ENCODE data around the gene LRMDA.

LRMDA gene

GRCh38 chr10:75400771-75401568 lies 30.5 kb upstream of the LRMDA start:
- peak; percentile 72 for DNase-seq
- in situ Hi-C loops (cut with HindIII; ENCODE audit: low pct_ligation_motif_present, low pct_unique_long_range_greater_than_20kb, low sequenced_read_pairs) = no loop called here

DNA sequence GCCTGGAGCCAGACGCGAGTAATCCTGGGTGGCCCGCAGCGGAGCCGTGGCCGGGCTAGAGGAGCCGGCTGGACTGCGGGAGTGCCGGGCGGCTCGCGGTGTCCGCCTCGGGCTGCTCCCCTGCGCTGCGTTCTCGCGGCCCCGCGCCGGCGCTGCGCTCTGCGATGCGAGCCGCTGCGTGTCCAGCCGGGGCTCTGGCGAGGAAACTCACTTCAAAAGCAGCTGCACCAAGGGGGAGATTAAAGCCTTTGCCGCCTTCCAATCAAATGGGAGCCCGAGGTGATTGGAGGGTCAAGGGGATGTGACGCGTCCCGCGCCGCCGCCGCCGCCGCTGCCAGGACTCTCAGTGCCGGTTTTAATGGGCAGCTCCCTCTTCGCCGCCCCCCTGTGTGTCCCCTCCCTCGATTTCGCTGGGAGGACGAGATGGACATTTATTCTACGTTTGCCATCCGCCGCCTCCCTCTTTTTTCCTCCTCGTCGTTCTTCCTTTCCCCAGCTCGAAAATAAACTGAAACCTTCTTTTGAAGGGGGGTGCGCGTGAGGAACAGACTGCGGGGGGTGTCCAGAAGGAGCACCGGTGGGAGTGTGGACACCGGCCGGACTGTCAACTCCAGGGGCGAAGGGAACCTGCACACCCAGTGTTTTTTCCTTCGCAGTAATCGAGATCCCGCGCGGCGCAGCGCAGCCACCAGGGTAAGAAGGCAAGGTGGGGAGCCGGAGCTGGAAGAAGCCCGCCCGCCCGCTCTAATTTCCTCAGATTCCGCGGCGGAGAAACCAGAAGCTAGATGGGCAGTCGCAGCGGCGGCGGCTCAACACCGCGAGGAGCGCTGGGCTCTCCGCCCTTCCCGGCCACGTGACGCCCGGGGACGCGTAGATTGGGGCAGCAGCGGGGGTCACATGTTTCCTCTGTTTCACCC lies 29.6 kb upstream of the LRMDA start, which contains the start of gene ZNF503:
TSS of gene ZNF503 (minus strand) at position 196 of the 917 bp plus-strand sequence. CDS start 345 bp downstream, outside the sequence.
- in situ Hi-C loops (cut with HindIII; ENCODE audit: low pct_ligation_motif_present, low pct_unique_long_range_greater_than_20kb, low sequenced_read_pairs) = no loop called here
- DNase-seq = peak; percentile 97

DNA sequence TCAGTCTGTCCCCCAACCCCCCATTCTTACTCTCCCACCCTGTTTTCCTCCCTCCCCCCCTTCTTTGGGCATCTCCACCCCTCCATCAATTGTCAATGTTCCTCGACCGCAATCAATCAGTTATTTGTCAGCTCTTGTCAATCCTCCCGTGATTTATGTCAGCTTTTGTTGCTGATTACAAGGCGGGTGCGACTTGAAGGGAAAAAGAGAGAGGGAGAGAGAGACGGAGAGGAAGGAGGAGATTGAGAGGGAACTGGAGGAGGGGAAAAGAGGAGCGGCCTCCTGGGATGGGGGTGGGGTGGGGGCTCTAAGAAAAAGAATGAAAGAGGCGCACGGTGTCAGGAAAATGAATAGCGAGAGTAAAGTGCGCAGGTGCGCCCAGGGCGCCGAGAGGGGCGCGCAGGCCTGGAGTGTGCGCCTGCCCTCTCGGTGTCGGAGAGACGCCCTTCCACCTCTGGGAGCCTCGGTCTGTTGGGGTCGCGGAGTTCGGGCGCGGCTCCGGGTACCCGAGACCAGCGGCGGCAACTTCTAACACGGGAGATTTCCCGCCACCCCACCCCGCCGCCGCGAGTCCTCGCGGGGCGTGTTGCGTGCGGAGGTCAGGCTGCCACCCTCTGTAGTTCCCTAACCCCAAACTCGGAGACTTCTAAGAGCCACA lies 28.8 kb upstream of the LRMDA start:
- DNase-seq = peak; percentile 85

DNA sequence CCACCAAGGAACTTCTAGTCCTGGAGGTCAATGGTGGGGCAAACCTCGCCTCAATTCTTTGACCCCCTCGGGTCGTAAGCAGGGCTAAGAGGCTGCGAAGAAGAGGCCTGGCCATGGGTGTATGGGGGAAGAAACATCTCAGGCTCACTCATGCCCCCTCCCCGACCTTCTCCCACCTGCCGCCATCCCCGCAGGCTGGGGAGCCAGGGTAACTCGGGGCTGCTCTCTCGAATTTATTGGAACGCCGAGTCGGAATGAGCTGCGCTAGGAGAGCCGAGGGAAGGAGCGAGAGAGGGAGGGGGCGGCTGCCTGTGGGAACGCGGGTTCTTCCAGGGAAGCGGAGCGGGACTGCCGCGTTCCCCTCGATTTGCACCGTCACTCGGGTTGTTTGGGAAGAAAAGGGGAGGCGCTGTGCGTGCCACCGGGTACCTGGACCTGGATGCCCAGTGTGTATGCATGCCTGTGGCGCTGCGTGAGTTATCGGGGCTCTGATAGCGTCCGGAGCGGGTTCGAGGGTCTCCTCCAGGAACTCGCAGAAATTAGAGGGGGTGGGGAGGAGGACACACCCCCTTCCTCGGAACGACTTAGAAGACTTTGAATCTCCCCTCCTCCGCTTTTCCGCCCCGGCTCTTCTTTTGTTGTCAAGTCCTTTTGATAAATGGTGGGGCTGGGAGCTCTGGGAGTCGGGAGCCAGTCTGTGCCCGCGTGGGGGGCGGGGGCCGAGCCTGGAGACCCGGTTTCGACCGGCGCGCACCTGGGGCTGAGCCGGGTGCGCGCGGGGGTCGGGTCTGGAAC lies 28.1 kb upstream of the LRMDA start:
- peak; percentile 61 for DNase-seq
- in situ Hi-C loops (cut with HindIII; ENCODE audit: low pct_ligation_motif_present, low pct_unique_long_range_greater_than_20kb, low sequenced_read_pairs) = no loop called here

More for the DNA sequence above, 28.8 kb upstream of the LRMDA start:
- in situ Hi-C loops (cut with HindIII; ENCODE audit: low pct_ligation_motif_present, low pct_unique_long_range_greater_than_20kb, low sequenced_read_pairs) = no loop called here

DNA sequence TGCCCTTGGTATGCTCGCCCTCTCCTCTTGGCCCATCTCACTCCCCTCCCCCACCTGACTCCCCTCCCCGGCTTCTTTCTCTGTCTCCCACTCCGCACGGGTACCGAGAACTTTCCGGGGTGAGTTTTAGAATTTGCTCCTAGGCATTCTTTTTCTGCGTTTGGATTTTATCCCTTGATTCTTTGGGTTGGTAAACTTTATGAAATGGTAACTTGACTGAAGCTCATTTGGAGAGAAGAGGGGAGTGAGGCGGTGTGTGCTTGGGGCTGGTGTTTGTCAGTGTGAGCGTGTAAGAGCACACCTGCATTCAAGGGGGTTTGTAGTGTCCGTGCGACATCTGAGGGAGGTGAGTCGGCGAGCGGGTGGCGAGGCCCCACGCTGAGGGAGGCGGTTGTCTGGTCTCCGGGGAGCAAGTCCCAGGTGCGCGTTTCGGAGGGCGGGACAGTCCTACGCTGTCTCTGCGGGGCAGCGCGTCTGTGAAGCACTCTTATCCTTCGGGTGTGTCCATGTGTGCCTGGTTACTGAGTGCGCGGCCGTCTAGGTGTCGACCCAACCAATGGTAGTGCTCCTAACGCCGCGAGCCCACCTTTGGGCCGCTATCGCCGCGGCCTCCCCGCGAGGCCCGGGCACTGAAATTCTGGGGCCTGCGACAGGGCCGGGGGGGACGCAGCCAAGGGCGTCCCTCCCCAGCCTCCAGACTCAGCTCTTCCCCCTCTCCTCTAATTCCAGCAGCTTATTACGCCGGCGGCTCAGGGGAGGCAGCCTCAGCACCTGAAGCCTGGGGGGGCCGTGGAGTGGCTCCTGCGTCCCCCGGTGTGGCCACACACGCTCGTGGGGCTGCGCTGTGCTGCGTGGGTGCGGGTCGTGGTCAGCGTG lies 27.2 kb upstream of the LRMDA start:
- in situ Hi-C loops (cut with HindIII; ENCODE audit: low pct_ligation_motif_present, low pct_unique_long_range_greater_than_20kb, low sequenced_read_pairs) = no loop called here
- DNase-seq = peak; percentile 68

- DNase-seq = peak; percentile 41
- in situ Hi-C loops (cut with HindIII; ENCODE audit: low pct_ligation_motif_present, low pct_unique_long_range_greater_than_20kb, low sequenced_read_pairs) = no loop called here
Observed at GRCh38 chr10:75404815-75405597, 26.4 kb upstream of the LRMDA start.

GRCh38 chr10:75405598-75406461 lies 25.6 kb upstream of the LRMDA start:
- in situ Hi-C loops (cut with HindIII; ENCODE audit: low pct_ligation_motif_present, low pct_unique_long_range_greater_than_20kb, low sequenced_read_pairs) = no loop called here
- DNase-seq = no peak

GRCh38 chr10:75406462-75407223 lies 24.8 kb upstream of the LRMDA start:
- in situ Hi-C loops (cut with HindIII; ENCODE audit: low pct_ligation_motif_present, low pct_unique_long_range_greater_than_20kb, low sequenced_read_pairs) = no loop called here
- no peak for DNase-seq

DNA sequence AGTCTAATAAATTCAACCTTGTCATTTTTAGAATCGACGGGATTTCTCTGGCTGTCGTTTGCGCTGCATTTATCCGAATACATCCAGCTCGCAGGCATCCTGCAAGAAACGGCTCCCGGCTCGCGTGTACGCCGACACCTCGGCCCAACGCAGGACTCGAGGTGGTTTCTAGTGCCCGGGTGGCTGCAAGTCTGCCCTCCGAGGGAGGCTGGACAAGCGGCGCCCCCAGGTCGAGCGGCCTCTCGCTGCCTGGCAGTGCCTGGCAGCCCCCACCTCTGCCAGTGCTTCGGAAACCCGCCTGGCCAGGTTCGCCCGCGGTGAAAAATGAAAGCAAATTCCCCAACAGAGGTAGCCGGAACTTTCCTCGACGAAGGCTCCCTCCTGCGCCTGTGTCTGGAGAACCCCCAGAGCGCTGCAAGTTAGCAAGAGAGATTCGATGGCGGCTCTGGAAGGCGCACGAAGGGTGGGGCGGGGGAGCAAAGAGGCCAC lies 24.2 kb upstream of the LRMDA start:
- in situ Hi-C loops (cut with HindIII; ENCODE audit: low pct_ligation_motif_present, low pct_unique_long_range_greater_than_20kb, low sequenced_read_pairs) = no loop called here
- DNase-seq = no peak

DNA sequence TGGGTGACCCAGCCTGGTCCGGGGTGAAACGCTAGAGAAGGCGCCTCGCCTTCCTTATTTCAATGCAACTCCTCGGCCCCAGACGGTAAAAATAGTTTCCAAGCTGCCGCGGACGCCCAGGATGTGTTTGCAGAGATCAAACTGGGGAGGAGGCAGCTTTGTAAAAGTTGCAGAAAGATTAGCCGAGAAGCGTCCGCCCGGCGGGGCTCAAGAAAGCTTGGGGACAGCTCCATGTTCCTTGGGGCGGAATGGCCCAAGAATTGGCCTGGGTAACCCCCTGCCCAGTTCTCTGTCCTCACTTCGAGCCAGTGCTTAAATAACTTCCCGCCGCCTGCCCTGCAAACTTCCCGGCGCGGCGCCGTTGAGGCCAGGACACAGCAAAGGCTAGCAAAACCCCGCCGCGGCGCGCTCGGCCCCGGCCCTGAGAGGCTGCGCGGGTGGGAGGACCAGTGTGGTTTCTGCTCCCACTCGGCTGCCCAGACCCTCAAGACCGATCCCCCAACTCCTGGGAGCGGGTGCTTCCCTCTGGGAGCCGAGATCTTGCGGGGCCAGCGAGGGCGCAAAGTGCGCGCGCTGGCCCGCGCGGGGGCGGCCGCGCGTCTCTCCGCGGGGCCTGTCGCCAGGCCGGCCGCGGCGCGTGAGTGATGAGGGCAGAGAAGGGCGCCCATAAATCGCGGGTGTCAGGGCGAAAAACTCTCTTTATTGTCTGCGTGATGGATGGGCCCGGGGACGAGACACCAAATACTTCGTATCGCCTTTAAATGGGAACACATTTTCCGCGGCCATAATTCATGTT lies 23.5 kb upstream of the LRMDA start:
- no peak for DNase-seq
- in situ Hi-C loops (cut with HindIII; ENCODE audit: low pct_ligation_motif_present, low pct_unique_long_range_greater_than_20kb, low sequenced_read_pairs) = no loop called here

- no peak for DNase-seq
- in situ Hi-C loops (cut with HindIII; ENCODE audit: low pct_ligation_motif_present, low pct_unique_long_range_greater_than_20kb, low sequenced_read_pairs) = no loop called here
Observed at GRCh38 chr10:75408509-75408875, 22.9 kb upstream of the LRMDA start.

DNA sequence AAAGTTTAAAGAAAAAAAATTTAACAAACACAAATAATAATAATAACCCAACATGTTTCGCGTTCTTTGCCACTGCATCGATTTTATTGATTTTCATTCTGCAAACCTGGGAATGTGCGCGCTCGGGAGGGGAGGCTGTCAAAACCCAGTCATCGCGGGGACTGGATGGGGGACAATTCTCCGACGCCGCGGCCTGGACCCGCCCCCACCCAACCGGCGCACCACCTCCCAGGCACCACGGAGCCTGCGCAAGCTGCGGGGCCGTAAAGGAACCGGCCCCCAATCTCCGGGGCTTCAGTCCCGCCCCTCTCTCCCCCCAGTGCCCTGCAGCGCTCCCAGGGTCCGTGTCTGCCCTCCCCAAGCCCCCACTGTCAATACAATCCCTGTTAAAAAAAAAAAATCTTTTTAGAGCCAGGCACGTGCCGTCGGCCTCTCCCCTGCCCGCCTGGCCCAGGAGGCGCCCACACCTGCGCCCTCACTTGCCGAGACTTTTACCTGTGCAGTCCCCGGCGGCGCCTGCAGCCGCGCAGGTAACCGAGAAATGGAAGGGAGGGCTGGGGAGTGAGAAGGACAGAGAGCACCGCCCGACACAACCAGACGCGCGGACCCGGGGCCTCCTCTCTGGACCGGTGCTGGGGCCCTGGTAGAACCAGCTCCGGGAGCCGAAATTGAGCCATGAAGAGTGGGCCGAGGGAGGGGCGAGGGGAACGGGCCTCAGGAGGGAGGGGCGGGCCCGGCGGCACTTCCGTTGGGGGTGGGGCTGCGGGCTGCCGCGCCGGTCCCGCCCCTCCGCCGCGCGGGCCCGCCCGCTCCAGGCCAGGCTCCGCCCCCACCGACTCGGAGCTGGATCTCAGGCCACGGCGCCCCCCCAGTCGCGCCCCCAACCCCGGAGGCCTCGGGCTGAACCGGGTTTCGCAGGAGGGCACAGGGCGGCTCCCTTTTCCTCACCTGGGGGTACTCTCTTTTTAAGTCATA lies 22.2 kb upstream of the LRMDA start:
- DNase-seq = peak; percentile 77
- in situ Hi-C loops (cut with HindIII; ENCODE audit: low pct_ligation_motif_present, low pct_unique_long_range_greater_than_20kb, low sequenced_read_pairs) = no loop called here

Measured in ACHN (cell line).